ENCODE data around the gene NCOA3. TPM values are rescaled to one million over a fixed set of nuclear protein-coding genes. Genes with fewer than 3 reads are reported as not detected.
A peak's percentile ranks its signal among the peaks of the same experiment; 100 is the strongest.

NCOA3 gene
- total RNA-seq, 1 experiment from 2014 or later: 23.3 TPM

DNA sequence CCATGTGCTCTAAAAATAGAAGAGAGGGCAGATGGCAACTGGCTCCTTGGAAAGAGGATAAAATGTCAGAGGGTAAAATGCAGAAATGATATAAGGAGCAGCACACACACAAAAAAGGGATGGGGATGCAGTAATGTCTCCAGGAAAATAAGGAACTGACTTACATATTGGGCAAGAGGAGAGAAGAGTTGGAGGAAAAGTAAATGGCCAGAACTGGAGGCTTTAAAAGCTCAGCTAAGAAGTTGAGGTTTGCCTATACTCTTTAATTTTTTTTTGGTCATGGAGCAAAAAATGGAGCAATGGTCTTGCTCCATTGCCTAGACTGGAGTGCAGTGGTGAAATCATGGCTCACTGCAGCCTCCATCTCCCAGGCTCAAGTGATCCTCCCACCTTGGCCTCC, 189.9 kb downstream of the NCOA3 start:
- TF ChIP-seq CTCF (conservative IDR thresholded peaks at IDR 0.05): no peak
- Histone ChIP-seq H2AK5ac (ENCODE audit: insufficient read length, low read length) (no peak overlapping the region), H3K23me2 (ENCODE audit: insufficient read length, low read depth, low read length, poor library complexity, severe bottlenecking) (no peaks in the 10 kb centered on the region), H4K20me1 (ENCODE audit: control insufficient read depth, insufficient read depth, insufficient read length) (no peaks in the 10 kb centered on the region), H3K56ac (ENCODE audit: insufficient read length, low read depth, low read length) (no peak overlapping the region), H2BK120ac (ENCODE audit: low read depth, low read length, poor library complexity, severe bottlenecking) (no peak overlapping the region), H2BK12ac (ENCODE audit: insufficient read length, low read depth, low read length) (no peak overlapping the region), H4K91ac (ENCODE audit: insufficient read length, low read depth, low read length) (no peak overlapping the region), H2BK5ac (ENCODE audit: insufficient read length, low read length) (no peak overlapping the region), H3K27me3 (ENCODE audit: insufficient read depth, low read length) (no peaks in the 10 kb centered on the region), H3K27ac (ENCODE audit: insufficient read length, low read depth, low read length) (no peak overlapping the region), H3K79me1 (ENCODE audit: insufficient read depth, low read depth, low read length, poor library complexity, severe bottlenecking) (no peaks in the 10 kb centered on the region), H3T11ph (ENCODE audit: low read length) (no peak overlapping the region), H3K14ac (ENCODE audit: insufficient read depth, low read length) (no peak overlapping the region), H3K4ac (ENCODE audit: low read depth, low read length) (no peak overlapping the region), H2BK20ac (ENCODE audit: low read depth, low read length, poor library complexity, severe bottlenecking) (no peak overlapping the region), H3K18ac (ENCODE audit: insufficient read length, low read depth, low read length) (no peak overlapping the region), H3K9me3 (ENCODE audit: control insufficient read depth, low read depth, low read length) (peaks cover 8% of the 10 kb centered on the region), H3K9ac (ENCODE audit: extremely low read depth, insufficient read length, low read length) (no peak overlapping the region), H3K4me1 (ENCODE audit: insufficient read depth, low read length) (no peaks in the 10 kb centered on the region), H3K79me2 (ENCODE audit: insufficient read depth, low read length) (no peaks in the 10 kb centered on the region), H3K23ac (ENCODE audit: insufficient read length, low read depth, low read length) (no peak overlapping the region), H2AFZ (ENCODE audit: low read length) (no peak overlapping the region), H2BK15ac (ENCODE audit: low read depth, low read length) (no peak overlapping the region), H4K8ac (replicated peaks; ENCODE audit: insufficient read length, low read depth, low read length) (no peak overlapping the region), H3K4me2 (ENCODE audit: insufficient read depth, insufficient read length, low read length) (no peak overlapping the region), H4K5ac (ENCODE audit: insufficient read length, low read depth, low read length) (no peak overlapping the region)
- peaks cover 31 to 32% of the 10 kb centered on the region in 2 experiments for H3K4me1 Mint-ChIP-seq
- H3K27ac Mint-ChIP-seq: peak overlapping the region in 1 of 3 experiments; percentile 65; a peak in 2 of 7 replicates
- no peak for DNase-seq
- peaks cover 0 to 6% (median 0%) of the 10 kb centered on the region in 3 experiments; a peak in 2 of 7 replicates for H3K36me3 Mint-ChIP-seq (ENCODE audit: insufficient read depth in 1 of 3, low read depth in 3 of 3)
- no peaks in the 10 kb centered on the region; a peak in 1 of 5 replicates for H3K9me3 Mint-ChIP-seq
- H3K4me3 Mint-ChIP-seq: no peak overlapping the region
- H3K27me3 Mint-ChIP-seq (ENCODE audit: low read depth): no peaks in the 10 kb centered on the region

Data from H9 (cell line).